ENCODE results near the gene ZIC5.

ZIC5 gene

GRCh38 chr13:99983499-99984401, 12.2 kb upstream of the ZIC5 start:
- DNase-seq (ENCODE audit: low read depth): no peak
- no peak for TF ChIP-seq CTCF (IDR thresholded peaks at IDR 0.05; ENCODE audit: control insufficient read depth, insufficient read depth, low read depth, low read length, missing control alignments)
- H3K4me3 ChIP-seq (ENCODE audit: control insufficient read depth, low read depth, low read length): peak overlapping the region; percentile 75

GRCh38 chr13:99982731-99983498, 11.3 kb upstream of the ZIC5 start:
- DNase-seq (ENCODE audit: low read depth): no peak
- TF ChIP-seq CTCF (IDR thresholded peaks at IDR 0.05; ENCODE audit: control insufficient read depth, insufficient read depth, low read depth, low read length, missing control alignments): no peak
- H3K4me3 ChIP-seq (ENCODE audit: control insufficient read depth, low read depth, low read length): peak overlapping the region; percentile 75

GRCh38 chr13:99982036-99982730, 10.6 kb upstream of the ZIC5 start:
- no peak for TF ChIP-seq CTCF (IDR thresholded peaks at IDR 0.05; ENCODE audit: control insufficient read depth, insufficient read depth, low read depth, low read length, missing control alignments)
- DNase-seq (ENCODE audit: low read depth): no peak

GRCh38 chr13:99981735-99982035, 10.1 kb upstream of the ZIC5 start, which contains the start of gene ZIC2:
ZIC2 (plus strand) TSS chr13:99981784; CDS start chr13:99982065, 281 bp downstream.
- H3K4me3 ChIP-seq (ENCODE audit: control insufficient read depth, low read depth, low read length): peak within 1 kb of the TSS; percentile 75
- no peak for DNase-seq (ENCODE audit: low read depth)
- TF ChIP-seq CTCF (IDR thresholded peaks at IDR 0.05; ENCODE audit: control insufficient read depth, insufficient read depth, low read depth, low read length, missing control alignments): no peak

More at GRCh38 chr13:99982036-99982730, 10.6 kb upstream of the ZIC5 start:
- H3K4me3 ChIP-seq (ENCODE audit: control insufficient read depth, low read depth, low read length): peak overlapping the region; percentile 75

- TF ChIP-seq CTCF (IDR thresholded peaks at IDR 0.05; ENCODE audit: control insufficient read depth, insufficient read depth, low read depth, low read length, missing control alignments): no peak
- DNase-seq (ENCODE audit: low read depth): no peak
- peak overlapping the region; percentile 75 for H3K4me3 ChIP-seq (ENCODE audit: control insufficient read depth, low read depth, low read length)
These were observed 9.5 kb upstream of the ZIC5 start for GRCh38 chr13:99980824-99981734.

Measured in AG09309 (cell line).